ENCODE measurements around the gene STK32C.

DNA sequence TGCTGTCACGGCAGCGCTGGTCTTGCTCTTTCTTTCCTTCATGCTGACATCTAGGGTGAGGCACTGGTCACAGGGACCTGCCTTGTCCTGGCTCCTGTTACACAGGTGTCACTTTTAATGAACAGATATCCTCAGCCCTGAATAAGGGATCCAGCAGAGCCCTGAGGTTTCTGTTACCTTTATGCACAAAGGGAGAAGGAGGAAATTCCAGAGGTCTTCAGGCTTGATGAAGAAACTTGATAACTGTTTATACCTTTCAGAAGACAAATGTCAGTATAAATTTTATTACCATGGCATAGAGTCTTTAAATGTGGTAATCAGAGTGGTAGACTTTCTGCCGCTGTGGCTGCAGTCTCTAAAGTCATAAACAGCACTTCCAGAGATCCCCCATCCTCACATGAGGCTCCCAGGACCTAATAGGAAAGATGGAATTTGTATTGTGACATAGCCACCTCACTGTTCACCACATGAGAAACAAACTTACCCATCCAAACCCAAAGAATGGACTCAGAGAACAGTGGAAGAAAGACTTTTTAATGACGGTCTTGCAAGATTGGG is 27.0 kb upstream of the STK32C start:
- TF ChIP-seq ZNF8 (CRISPR knock-in tag; IDR thresholded peaks at IDR 0.05), result no peak
- TF ChIP-seq OSR1 (CRISPR knock-in tag; IDR thresholded peaks at IDR 0.05), result no peak
- TF ChIP-seq CSDC2 (CRISPR knock-in tag; IDR thresholded peaks at IDR 0.05), result no peak
- no peak for TF ChIP-seq GLIS3 (CRISPR knock-in tag; IDR thresholded peaks at IDR 0.05)
- TF ChIP-seq BACH2 (CRISPR knock-in tag; IDR thresholded peaks at IDR 0.05; ENCODE audit: borderline replicate concordance), result no peak
- no peak for TF ChIP-seq ZC3H10 (CRISPR knock-in tag; IDR thresholded peaks at IDR 0.05)
- no peak for TF ChIP-seq RARB (CRISPR knock-in tag; IDR thresholded peaks at IDR 0.05)
- no peak for TF ChIP-seq ARNTL (CRISPR knock-in tag; IDR thresholded peaks at IDR 0.05; ENCODE audit: borderline replicate concordance, low read depth)
- TF ChIP-seq SNAI2 (CRISPR knock-in tag; IDR thresholded peaks at IDR 0.05), result no peak
- TF ChIP-seq ZNF70 (CRISPR knock-in tag; IDR thresholded peaks at IDR 0.05), result no peak
- no peak for TF ChIP-seq ZFP30 (CRISPR knock-in tag; IDR thresholded peaks at IDR 0.05)

Data from SK-N-SH treated with all-trans-retinoic acid at 6 μM for 48 hours (cell line).